ENCODE data around the gene CPN2.
A peak's percentile ranks its signal among the peaks of the same experiment; 100 is the strongest.

CPN2 gene

GRCh38 chr3:194350726-194351071 lies 429 bp downstream of the CPN2 start:
- no peak for DNase-seq

- DNase-seq, result no peak
These were observed 2.8 kb downstream of the CPN2 start for GRCh38 chr3:194348354-194348753.

- DNase-seq, result no peak
These were observed 4.5 kb downstream of the CPN2 start for GRCh38 chr3:194346621-194347020.

- no peak for DNase-seq
These were observed 5.1 kb downstream of the CPN2 start for GRCh38 chr3:194346035-194346434.

- DNase-seq, result peak; percentile 21
These were observed 7.1 kb downstream of the CPN2 start for GRCh38 chr3:194344012-194344411.

GRCh38 chr3:194343561-194343893 lies 7.6 kb downstream of the CPN2 start:
- DNase-seq, result no peak

- DNase-seq, result no peak
These were observed 8.1 kb downstream of the CPN2 start for GRCh38 chr3:194342861-194343560.

- DNase-seq, result no peak
These were observed 10.2 kb downstream of the CPN2 start for GRCh38 chr3:194340757-194341400.

- no peak for DNase-seq
These were observed 11.3 kb downstream of the CPN2 start for GRCh38 chr3:194339840-194340239.

GRCh38 chr3:194339356-194339755 lies 11.8 kb downstream of the CPN2 start:
- DNase-seq, result no peak

GRCh38 chr3:194337965-194338753 lies 13.0 kb downstream of the CPN2 start:
- no peak for DNase-seq

GRCh38 chr3:194336601-194337355 lies 14.3 kb downstream of the CPN2 start:
- DNase-seq, result no peak

GRCh38 chr3:194333981-194334320 lies 17.2 kb downstream of the CPN2 start:
- DNase-seq, result no peak

- DNase-seq, result no peak
These were observed 17.7 kb downstream of the CPN2 start for GRCh38 chr3:194333212-194333980.

- no peak for DNase-seq
These were observed 18.3 kb downstream of the CPN2 start for GRCh38 chr3:194332858-194333211.

GRCh38 chr3:194330579-194330978 lies 20.5 kb downstream of the CPN2 start:
- no peak for DNase-seq

GRCh38 chr3:194330160-194330559 lies 21.0 kb downstream of the CPN2 start:
- DNase-seq, result no peak

GRCh38 chr3:194329583-194329965 lies 21.6 kb downstream of the CPN2 start:
- DNase-seq, result no peak

- no peak for DNase-seq
These were observed 22.1 kb downstream of the CPN2 start for GRCh38 chr3:194328942-194329582.

- DNase-seq, result no peak
These were observed 23.0 kb downstream of the CPN2 start for GRCh38 chr3:194328053-194328657.

GRCh38 chr3:194327218-194328052 lies 23.7 kb downstream of the CPN2 start:
- no peak for DNase-seq

Measured in GF-D8 (cell line).